KOPT-K1 (cell line): ENCODE data around the gene YARS1.
"Not testable (repeated sequence)": the region's sequence is repeated elsewhere in the genome, so short reads cannot be mapped to it uniquely, and the experiment has no call there.

ENCODE experiments used
- H3K27ac ChIP-seq: fragments of 200-600 bp; sonication (generic); 2 replicates; pipeline ENCODE4 v1.5.1; 2016; ENCODE audit warnings: antibody characterized with exemption, mild to moderate bottlenecking, low read depth, low read length; ENCODE audit not compliant: poor library complexity, severe bottlenecking
- H3K36me3 ChIP-seq: fragments of 200-600 bp; sonication (generic); 2 replicates; pipeline ENCODE4 v1.5.1; 2017; ENCODE audit warnings: antibody characterized with exemption, mild to moderate bottlenecking, low read length, moderate library complexity; ENCODE audit not compliant: insufficient read depth
- H3K9me3 ChIP-seq: fragments of 200-600 bp; sonication (generic); 2 replicates; pipeline ENCODE4 v1.5.1; 2017; ENCODE audit warnings: antibody characterized with exemption, low read length, mild to moderate bottlenecking; ENCODE audit not compliant: insufficient read depth, poor library complexity, severe bottlenecking

The YARS1 gene

DNA sequence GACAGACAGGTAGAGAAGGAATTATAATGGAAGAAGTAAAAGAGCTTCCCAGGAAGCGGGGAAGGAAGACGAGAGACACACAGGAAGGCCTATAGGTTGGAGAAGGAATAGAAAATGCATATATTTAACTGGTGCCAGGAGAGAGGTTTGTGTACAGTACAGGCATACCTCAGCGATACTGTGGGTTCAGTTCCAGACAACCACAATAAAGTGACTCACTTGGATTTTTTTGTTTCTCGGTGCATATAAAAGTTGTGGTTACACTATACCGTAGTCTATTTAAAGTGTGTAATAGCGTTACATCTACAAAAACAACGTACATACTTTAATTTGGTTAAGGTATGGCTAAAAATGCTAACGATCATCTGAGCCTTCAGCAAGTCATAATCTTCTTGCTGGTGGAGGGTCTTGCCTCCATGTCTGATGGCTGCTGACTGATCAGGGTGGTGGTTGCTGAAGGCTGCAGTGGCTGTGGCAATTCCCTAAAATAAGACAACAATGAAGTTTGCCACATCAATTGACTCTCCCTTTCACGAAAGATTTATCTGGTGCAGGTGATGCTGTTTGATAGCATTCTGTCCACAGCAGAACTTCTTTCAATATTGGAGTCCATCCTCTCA, 16.0 kb downstream of the YARS1 start:
- Histone ChIP-seq H3K9me3 (no peaks in the 10 kb centered on the region), H3K36me3 (peaks cover 78% of the 10 kb centered on the region), H3K27ac (no peak overlapping the region)

DNA sequence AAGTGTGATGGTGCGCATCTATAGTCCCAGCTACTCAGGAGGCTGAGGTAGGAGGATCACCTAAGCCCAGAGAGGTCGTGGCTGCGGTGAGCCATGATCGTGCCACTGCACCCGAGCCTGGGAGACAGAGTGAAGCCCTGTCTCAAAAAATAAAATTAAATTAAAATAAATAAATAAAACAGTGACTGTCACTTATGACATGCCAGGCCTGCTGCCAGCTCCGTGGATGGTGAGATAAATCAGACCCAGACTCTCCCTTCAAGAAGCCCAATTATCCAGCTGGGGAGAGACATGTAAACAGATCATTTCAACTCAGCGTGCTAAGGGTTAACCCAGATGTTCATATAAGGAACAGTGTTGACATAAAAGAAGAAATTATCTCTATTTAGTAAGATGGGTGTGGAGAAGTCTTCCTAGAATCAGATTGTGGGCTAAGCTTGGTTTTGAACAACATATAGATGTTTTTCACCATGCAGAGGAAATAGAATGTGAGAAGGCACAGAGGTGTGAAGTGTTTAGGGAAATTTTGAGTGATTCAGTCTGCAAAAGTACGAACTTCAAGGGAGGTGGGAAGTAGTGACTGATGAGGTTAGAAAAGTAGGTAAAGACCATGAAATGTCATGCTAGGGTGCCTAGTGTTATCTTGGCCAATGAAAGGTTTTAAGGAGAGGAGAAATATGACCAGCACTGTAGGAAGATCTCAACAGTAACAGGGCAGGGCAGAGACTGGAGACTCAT, 18.3 kb downstream of the YARS1 start:
- H3K9me3 ChIP-seq, result no peaks in the 10 kb centered on the region
- H3K36me3 ChIP-seq, result peaks cover 91% of the 10 kb centered on the region
- no peak overlapping the region for H3K27ac ChIP-seq

DNA sequence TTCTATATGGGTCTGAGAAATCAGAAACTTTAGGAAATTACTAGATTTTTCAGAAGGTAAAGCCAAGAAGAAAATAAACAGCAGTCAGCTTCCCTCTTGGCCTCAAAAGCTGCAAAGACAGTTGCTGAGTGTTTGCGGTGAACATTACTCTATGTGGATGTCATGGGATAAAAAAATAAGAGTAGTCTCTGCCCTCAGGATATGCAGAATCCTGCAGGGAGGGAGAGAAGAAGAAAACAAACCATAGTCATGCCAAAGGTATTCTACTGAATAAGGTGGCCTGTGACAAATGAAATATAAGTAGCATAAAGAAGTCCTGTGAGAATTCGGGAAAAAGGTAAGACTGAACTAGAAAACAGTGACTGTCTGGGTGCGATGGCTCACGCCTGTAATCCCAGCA, 19.0 kb downstream of the YARS1 start:
- Histone ChIP-seq H3K9me3 (no peaks in the 10 kb centered on the region), H3K27ac (no peak overlapping the region), H3K36me3 (peaks cover 93% of the 10 kb centered on the region)

DNA sequence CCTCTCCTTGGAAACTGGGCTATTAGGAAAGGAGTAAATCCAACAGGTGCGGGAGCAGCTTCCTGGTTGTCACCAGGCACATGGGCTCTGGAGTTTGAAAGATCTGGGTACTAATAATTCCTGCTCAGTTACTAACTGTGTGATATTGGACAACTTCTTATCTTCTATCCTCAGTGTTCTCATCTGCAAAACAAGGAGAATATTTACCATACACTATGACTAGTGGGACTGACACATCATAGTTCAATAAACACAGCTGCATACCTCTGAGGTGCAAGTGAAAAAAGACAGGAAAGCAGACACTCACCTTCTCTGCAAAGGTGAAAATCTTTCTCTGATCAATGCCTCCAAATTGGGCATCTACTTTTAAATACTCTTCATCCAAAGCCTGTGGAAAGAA, 19.7 kb downstream of the YARS1 start:
- Histone ChIP-seq H3K27ac (no peak overlapping the region), H3K9me3 (no peaks in the 10 kb centered on the region), H3K36me3 (peaks cover 92% of the 10 kb centered on the region)

DNA sequence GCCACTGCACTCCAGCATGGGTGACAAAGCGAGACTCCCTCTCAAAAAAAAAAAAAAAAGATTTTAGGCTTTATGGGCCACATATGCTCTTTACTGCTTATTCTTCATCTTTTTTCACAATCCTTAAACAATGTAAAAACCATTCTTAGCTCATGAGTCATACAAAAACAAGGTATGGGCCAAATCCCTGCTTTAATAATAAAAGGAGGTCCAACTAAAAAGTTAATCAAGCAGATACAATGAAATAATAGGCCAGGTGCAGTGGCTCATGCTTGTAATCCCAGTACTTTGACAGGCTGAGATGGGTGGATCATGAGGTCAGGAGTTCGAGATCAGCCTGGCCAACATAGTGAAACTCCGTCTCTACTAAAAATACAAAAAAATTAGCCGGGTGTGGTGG, 21.4 kb downstream of the YARS1 start:
- not testable (repeated sequence) for H3K27ac ChIP-seq, H3K9me3 ChIP-seq
- H3K36me3 ChIP-seq, result peaks cover 96% of the 10 kb centered on the region

DNA sequence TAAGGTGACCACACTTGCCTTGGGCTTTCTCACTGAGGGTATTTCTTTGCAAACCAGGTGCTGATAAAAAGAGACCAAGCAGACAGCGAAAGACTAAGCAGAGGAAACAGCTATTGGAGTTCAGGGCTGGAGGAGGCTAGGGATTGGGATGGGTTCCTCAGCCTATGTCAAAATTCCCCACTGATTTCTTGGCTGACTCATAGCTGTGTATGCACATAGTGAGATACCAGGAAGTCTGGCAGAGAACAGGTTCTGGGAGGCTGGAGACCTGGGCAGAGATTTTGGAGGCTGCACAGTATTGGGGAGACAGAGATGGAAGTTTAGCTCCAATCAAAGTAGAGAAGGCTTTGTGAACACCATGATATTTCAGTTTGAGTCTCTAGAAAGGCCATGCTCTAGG, 25.3 kb downstream of the YARS1 start:
- peaks cover 94% of the 10 kb centered on the region for H3K36me3 ChIP-seq
- H3K9me3 ChIP-seq, result no peaks in the 10 kb centered on the region
- no peak overlapping the region for H3K27ac ChIP-seq

DNA sequence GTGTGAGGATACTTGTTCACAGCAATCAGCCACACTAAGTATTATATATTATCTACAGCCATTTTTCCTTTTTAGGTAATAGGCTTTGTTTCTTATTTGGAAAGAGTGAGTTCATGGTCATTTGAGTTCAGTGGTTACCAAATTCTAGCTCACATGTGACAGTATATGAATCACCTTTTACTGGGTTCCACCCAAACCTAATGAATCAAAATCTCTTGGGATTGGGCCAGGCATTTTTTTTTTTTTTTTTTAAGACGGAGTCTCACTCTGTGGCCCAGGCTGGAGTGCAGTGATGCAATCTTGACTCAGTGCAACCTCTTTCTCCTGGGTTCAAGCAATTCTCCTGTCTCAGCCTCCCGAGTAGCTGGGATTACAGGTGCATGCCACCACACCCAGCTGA, 27.8 kb downstream of the YARS1 start:
- not testable (repeated sequence) for H3K27ac ChIP-seq, H3K9me3 ChIP-seq
- peaks cover 96% of the 10 kb centered on the region for H3K36me3 ChIP-seq

DNA sequence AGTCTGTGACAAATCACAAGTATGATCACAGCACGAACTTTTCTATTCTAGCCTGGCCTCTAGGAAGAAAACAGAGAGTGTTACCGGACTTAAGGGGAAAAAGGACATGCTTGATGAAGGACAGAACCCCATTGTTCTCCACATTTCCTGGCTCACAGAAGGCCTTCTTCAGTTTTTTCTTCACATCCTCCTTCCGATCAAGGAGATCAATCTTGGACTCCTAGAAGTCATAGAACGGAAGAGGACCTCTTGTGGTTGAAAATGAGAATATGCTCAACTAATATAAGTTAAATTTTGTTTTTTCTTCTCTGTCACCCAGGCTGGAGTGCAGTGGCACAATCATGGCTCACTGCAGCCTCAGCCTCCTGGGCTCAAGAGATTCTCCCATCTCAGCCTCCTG, 30.3 kb downstream of the YARS1 start:
- Histone ChIP-seq H3K9me3 (no peaks in the 10 kb centered on the region), H3K36me3 (peaks cover 97% of the 10 kb centered on the region), H3K27ac (no peak overlapping the region)

DNA sequence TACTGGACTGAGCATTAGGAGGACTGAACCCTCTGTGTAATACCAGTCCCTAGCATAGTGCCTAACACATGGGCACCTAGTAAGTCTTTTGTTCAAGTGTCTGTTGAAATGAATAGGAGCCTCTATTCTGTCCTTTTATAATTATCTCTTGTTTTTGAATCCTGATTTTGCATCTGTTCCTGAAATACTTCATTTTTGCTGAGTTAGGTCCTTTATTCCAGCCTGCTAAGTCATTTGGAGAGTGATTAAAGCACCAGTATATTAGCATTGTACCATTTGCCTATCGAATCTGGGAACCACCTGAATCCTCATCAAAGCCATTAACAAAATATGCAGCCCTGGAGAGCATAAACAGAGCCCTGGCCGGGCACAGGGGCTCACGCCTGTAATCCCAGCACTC, 32.3 kb downstream of the YARS1 start:
- Histone ChIP-seq H3K36me3 (peaks cover 99% of the 10 kb centered on the region), H3K9me3 (no peaks in the 10 kb centered on the region), H3K27ac (no peak overlapping the region)

DNA sequence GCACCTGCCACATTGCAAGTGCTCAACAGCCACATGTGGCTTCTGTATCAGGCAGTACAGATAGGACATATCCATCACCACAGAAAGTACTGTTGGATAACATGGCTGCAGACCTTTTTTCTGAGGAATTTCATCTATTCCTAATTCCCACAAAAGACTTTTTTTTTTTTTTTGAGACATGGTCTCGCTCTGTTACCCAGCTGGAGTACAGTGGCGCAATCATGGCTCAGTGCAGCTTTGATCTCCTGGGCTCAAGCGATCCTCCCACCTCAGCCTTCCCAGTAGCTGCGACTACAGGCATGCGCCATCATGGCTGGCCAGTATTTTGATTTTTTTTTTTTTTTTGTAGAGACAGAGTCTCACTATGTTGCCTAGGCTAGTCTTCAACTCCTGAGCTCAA, 33.3 kb downstream of the YARS1 start:
- peaks cover 99% of the 10 kb centered on the region for H3K36me3 ChIP-seq

DNA sequence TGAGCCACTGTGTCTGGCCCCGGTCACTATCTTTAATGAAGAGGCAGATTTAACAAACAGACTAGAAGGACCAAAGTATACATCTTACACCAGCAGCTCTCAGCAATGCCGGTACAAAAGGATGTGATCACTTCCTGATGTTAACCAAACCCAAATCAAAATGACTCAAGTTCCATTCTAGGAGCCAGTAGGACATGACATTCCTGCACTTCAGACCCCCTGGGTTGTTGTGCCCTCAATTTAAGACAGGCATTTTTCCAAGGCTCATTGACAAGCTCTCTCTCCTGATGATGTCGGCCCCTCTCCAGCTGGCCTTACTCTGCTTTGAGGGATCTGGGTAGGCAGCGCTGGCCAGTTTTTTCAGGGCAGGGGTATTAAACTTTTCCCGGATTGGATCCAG, 35.1 kb downstream of the YARS1 start:
- H3K36me3 ChIP-seq, result peaks cover 98% of the 10 kb centered on the region

More for the DNA sequence above, 33.3 kb downstream of the YARS1 start:
- Histone ChIP-seq H3K27ac (no peak overlapping the region), H3K9me3 (no peaks in the 10 kb centered on the region)

DNA sequence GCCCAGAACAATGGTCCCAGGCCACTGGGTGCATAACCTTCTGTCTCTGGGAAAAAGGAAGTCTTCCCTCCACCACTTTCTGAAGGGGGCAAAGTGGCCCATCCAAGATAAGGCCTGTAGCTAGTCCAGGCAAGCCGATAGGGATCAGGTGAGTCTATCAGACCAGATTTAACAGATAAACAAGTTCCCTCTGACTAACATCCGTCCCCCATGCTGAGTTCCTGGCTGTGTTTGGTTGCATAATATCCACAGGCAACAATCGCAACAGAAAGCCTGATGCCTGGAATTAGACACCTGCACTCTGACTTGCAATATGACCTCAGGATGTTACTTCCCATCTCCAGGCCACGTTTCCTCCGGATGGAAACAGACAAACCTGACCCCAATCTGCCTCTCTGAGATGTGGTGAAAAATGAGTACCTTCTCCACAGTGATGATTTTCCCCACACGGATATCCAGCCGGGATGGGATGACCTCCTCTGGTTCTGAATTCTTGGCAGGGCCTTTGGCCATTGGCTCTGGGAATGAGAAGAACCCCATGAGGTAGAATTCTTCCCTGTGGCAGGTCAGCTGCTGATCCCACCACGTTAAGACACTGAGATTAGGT, 36.4 kb downstream of the YARS1 start:
- H3K27ac ChIP-seq, result no peak overlapping the region
- no peaks in the 10 kb centered on the region for H3K9me3 ChIP-seq
- peaks cover 97% of the 10 kb centered on the region for H3K36me3 ChIP-seq

More for the DNA sequence above, 35.1 kb downstream of the YARS1 start:
- no peaks in the 10 kb centered on the region for H3K9me3 ChIP-seq
- no peak overlapping the region for H3K27ac ChIP-seq

DNA sequence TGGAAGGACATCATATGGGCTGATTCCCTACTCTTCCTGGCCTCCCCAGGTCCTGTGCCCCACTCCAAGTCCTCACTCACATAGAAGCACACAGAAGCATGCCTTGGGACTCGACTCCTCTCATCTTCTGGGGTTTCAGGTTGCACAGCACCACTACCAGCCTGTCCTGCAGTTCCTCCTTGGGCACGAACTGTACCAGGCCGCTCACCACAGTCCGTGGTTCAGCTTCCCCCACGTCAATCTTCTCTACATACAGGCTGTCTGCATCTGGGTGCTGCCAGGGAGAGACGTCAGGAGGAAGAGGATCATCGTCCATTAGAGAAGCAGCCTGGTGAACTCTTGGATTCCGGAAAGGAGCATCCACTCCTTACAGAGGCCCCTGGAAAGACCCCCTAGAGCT, 37.2 kb downstream of the YARS1 start:
- Histone ChIP-seq H3K36me3 (peaks cover 97% of the 10 kb centered on the region), H3K9me3 (no peaks in the 10 kb centered on the region), H3K27ac (no peak overlapping the region)

DNA sequence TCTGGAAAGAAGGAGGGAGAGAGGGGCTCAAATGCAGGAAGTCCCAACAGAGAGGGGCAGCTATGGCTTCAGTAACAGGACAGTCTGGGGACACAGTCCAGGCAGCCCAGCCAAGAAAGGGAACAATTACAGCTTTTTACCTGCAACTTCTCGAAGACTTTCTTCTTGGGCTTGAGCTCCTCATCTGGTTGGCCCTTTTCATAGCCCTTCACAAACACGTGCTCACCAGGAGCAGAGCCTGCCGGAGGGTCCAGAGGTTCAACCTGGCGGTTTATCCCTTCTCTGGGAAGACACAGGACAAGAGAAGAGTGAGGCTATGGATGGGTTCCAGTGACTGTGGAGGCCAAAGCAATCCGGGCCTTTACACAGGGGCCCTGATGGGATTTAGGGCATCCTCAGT, 37.9 kb downstream of the YARS1 start:
- H3K27ac ChIP-seq, result no peak overlapping the region
- no peaks in the 10 kb centered on the region for H3K9me3 ChIP-seq
- H3K36me3 ChIP-seq, result peaks cover 97% of the 10 kb centered on the region

DNA sequence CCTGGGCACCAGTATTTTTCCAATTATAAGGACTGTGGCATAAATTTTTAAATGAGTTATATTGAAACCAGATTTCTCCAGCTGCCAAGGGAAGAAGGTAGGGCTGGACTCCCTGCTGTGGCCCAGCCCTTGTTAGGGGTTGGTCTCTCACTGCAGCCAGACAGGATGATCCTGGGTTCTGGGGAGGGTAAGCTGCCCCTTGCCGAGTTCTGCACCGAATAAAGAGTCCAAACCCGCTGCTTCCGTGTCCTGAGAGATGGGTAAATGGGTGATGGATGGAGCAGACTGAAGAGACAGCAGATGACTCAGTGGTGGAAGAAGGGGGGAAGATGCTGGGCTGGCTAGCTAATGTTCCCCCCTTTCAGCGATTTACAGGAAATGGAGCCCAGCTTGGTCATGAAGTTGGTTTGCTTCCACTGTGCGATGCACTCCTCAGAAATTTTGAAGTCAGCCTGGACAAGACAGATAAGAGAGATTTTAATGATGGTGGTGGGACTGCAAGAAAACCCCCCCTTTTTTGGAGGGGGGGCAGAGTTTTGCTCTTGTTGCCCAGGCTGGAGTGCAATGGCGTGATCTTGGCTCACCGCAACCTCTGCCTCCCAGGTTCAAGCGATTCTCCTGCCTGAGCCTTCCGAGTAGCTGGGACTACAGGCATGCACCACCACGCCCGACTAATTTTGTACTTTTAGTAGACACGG, 41.4 kb downstream of the YARS1 start:
- H3K27ac ChIP-seq, result no peak overlapping the region
- H3K9me3 ChIP-seq, result no peaks in the 10 kb centered on the region
- peaks cover 73% of the 10 kb centered on the region for H3K36me3 ChIP-seq
